Measurements from ENCODE around the gene SLC50A1. TPM values are rescaled to one million over a fixed set of nuclear protein-coding genes. Genes with fewer than 3 reads are reported as not detected.

Gene SLC50A1
- total and polyA plus RNA-seq, 2 donors (not counting 1 experiment from before 2014, with no cell fraction given) = 36.0 to 61.1 TPM

GRCh38 chr1:155093911-155094621 is 41.6 kb upstream of the SLC50A1 start:
- peak; percentile 45 to 66 for DNase-seq (ENCODE audit: low read depth in 2 of 2)
- Histone ChIP-seq H3K4me1 (ENCODE audit: control insufficient read depth, extremely low read depth, insufficient read depth, low read length) (no peaks in the 10 kb centered on the region), H2AFZ (ENCODE audit: low read length) (no peak overlapping the region), H3K27ac (ENCODE audit: insufficient read depth, low read length) (no peak overlapping the region), H3K36me3 (ENCODE audit: control insufficient read depth, insufficient read depth, low read length) (no peaks in the 10 kb centered on the region), H3K9me3 (ENCODE audit: control insufficient read depth, insufficient read depth, low read depth, low read length) (no peaks in the 10 kb centered on the region), H3K9ac (ENCODE audit: insufficient read depth, low read length) (no peak overlapping the region), H4K20me1 (ENCODE audit: control insufficient read depth, extremely low read depth, insufficient read depth, low read length) (peaks cover 1% of the 10 kb centered on the region), H3K4me2 (ENCODE audit: extremely low read depth, insufficient read depth, low read length) (no peak overlapping the region), H3K4me3 (replicated peaks in 1 of 4; ENCODE audit: control extremely low read depth in 1 of 4, insufficient read depth in 1 of 4, low read depth in 3 of 4, low read length in 4 of 4) (no peak overlapping the region), H3K79me2 (ENCODE audit: control insufficient read depth, insufficient read depth, low read length) (no peaks in the 10 kb centered on the region), H3K27me3 (ENCODE audit: control insufficient read depth, insufficient read depth, low read length) (peaks cover 11% of the 10 kb centered on the region)
- TF ChIP-seq EZH2 (IDR thresholded peaks at IDR 0.05; ENCODE audit: low read length, missing control alignments) (no peak), CTCF (conservative IDR thresholded peaks at IDR 0.05 in 1 of 2, IDR thresholded peaks at IDR 0.05 in 1 of 2; ENCODE audit: low read depth in 1 of 2, low read length in 2 of 2) (peak; percentile 23 to 55)

- no peak for DNase-seq (ENCODE audit: low read depth in 2 of 2)
- Histone ChIP-seq H3K9ac (ENCODE audit: insufficient read depth, low read length) (no peak overlapping the region), H3K79me2 (ENCODE audit: control insufficient read depth, insufficient read depth, low read length) (no peaks in the 10 kb centered on the region), H3K4me1 (ENCODE audit: control insufficient read depth, extremely low read depth, insufficient read depth, low read length) (no peaks in the 10 kb centered on the region), H3K9me3 (ENCODE audit: control insufficient read depth, insufficient read depth, low read depth, low read length) (no peaks in the 10 kb centered on the region), H3K4me3 (replicated peaks in 1 of 4; ENCODE audit: control extremely low read depth in 1 of 4, insufficient read depth in 1 of 4, low read depth in 3 of 4, low read length in 4 of 4) (no peak overlapping the region), H4K20me1 (ENCODE audit: control insufficient read depth, extremely low read depth, insufficient read depth, low read length) (peaks cover 1% of the 10 kb centered on the region), H3K27ac (ENCODE audit: insufficient read depth, low read length) (no peak overlapping the region), H2AFZ (ENCODE audit: low read length) (no peak overlapping the region), H3K27me3 (ENCODE audit: control insufficient read depth, insufficient read depth, low read length) (peaks cover 11% of the 10 kb centered on the region), H3K36me3 (ENCODE audit: control insufficient read depth, insufficient read depth, low read length) (no peaks in the 10 kb centered on the region), H3K4me2 (ENCODE audit: extremely low read depth, insufficient read depth, low read length) (no peak overlapping the region)
- TF ChIP-seq EZH2 (IDR thresholded peaks at IDR 0.05; ENCODE audit: low read length, missing control alignments) = no peak
- TF ChIP-seq CTCF (conservative IDR thresholded peaks at IDR 0.05 in 1 of 2, IDR thresholded peaks at IDR 0.05 in 1 of 2; ENCODE audit: low read depth in 1 of 2, low read length in 2 of 2) = no peak
These were observed 41.1 kb upstream of the SLC50A1 start for GRCh38 chr1:155094622-155094948.

GRCh38 chr1:155099331-155099730 is 36.3 kb upstream of the SLC50A1 start:
- no peak overlapping the region for H3K9ac ChIP-seq (ENCODE audit: insufficient read depth, low read length)
- no peak for DNase-seq (ENCODE audit: low read depth in 2 of 2)
- H3K4me2 ChIP-seq (ENCODE audit: extremely low read depth, insufficient read depth, low read length) = no peak overlapping the region
- no peak overlapping the region for H3K27ac ChIP-seq (ENCODE audit: insufficient read depth, low read length)
- H3K4me1 ChIP-seq (ENCODE audit: control insufficient read depth, extremely low read depth, insufficient read depth, low read length) = no peaks in the 10 kb centered on the region
- TF ChIP-seq EZH2 (IDR thresholded peaks at IDR 0.05; ENCODE audit: low read length, missing control alignments) (no peak), CTCF (conservative IDR thresholded peaks at IDR 0.05 in 1 of 2, IDR thresholded peaks at IDR 0.05 in 1 of 2; ENCODE audit: low read depth in 1 of 2, low read length in 2 of 2) (no peak)
- no peaks in the 10 kb centered on the region for H3K36me3 ChIP-seq (ENCODE audit: control insufficient read depth, insufficient read depth, low read length)
- H3K4me3 ChIP-seq (replicated peaks in 1 of 4; ENCODE audit: control extremely low read depth in 1 of 4, insufficient read depth in 1 of 4, low read depth in 3 of 4, low read length in 4 of 4) = no peak overlapping the region
- H2AFZ ChIP-seq (ENCODE audit: low read length) = no peak overlapping the region
- no peaks in the 10 kb centered on the region for H4K20me1 ChIP-seq (ENCODE audit: control insufficient read depth, extremely low read depth, insufficient read depth, low read length)
- no peaks in the 10 kb centered on the region for H3K79me2 ChIP-seq (ENCODE audit: control insufficient read depth, insufficient read depth, low read length)
- peaks cover 6% of the 10 kb centered on the region for H3K27me3 ChIP-seq (ENCODE audit: control insufficient read depth, insufficient read depth, low read length)
- no peaks in the 10 kb centered on the region for H3K9me3 ChIP-seq (ENCODE audit: control insufficient read depth, insufficient read depth, low read depth, low read length)
